Stromal cell of bone marrow (primary cell): ENCODE measurements around the gene KIF22.
A peak's percentile ranks its signal among the peaks of the same experiment; 100 is the strongest.
"Not testable (repeated sequence)": the region's sequence is repeated elsewhere in the genome, so short reads cannot be mapped to it uniquely, and the experiment has no call there.

Experiments
- DNase-seq: peaks from one replicate; pipeline ENCODE4 v3.0.0-alpha.2; 2012; ENCODE audit warnings: low read depth

The KIF22 gene

GRCh38 chr16:29790183-29790948 is at the start of gene KIF22:
TSS of gene KIF22 (plus strand) at chr16:29790751. CDS start at chr16:29790760, 9 bp downstream.
- peak; percentile 96 for DNase-seq

GRCh38 chr16:29742683-29743275 is 47.8 kb upstream of the KIF22 start:
- DNase-seq, result no peak

GRCh38 chr16:29743475-29743826 is 47.1 kb upstream of the KIF22 start:
- DNase-seq, result no peak

GRCh38 chr16:29743827-29744531 is 46.6 kb upstream of the KIF22 start:
- no peak for DNase-seq

- no peak for DNase-seq
Observed at GRCh38 chr16:29744541-29745101, 45.9 kb upstream of the KIF22 start.

- DNase-seq, result no peak
Observed at GRCh38 chr16:29745121-29745852, 45.3 kb upstream of the KIF22 start.

- DNase-seq, result no peak
Observed at GRCh38 chr16:29745853-29746345, 44.7 kb upstream of the KIF22 start, which contains the start of gene C16orf54. TSS of gene C16orf54 (minus strand) at chr16:29745990. CDS start at chr16:29744951, 1,039 bp downstream.

GRCh38 chr16:29746518-29746917 is 44.0 kb upstream of the KIF22 start:
- DNase-seq, result not testable (repeated sequence)

GRCh38 chr16:29747947-29748759 is 42.4 kb upstream of the KIF22 start:
- DNase-seq, result no peak

GRCh38 chr16:29748760-29749149 is 41.8 kb upstream of the KIF22 start:
- not testable (repeated sequence) for DNase-seq

- no peak for DNase-seq
Observed at GRCh38 chr16:29753516-29753915, 37.0 kb upstream of the KIF22 start.

GRCh38 chr16:29756654-29757053 is 33.9 kb upstream of the KIF22 start:
- no peak for DNase-seq

- not testable (repeated sequence) for DNase-seq
Observed at GRCh38 chr16:29757086-29757485, 33.5 kb upstream of the KIF22 start.

- DNase-seq, result peak; percentile 57
Observed at GRCh38 chr16:29757950-29758466, 32.5 kb upstream of the KIF22 start.

- no peak for DNase-seq
Observed at GRCh38 chr16:29760567-29761279, 29.8 kb upstream of the KIF22 start.

- not testable (repeated sequence) for DNase-seq
Observed at GRCh38 chr16:29761280-29761651, 29.3 kb upstream of the KIF22 start.

- no peak for DNase-seq
Observed at GRCh38 chr16:29761882-29762281, 28.7 kb upstream of the KIF22 start.

GRCh38 chr16:29763326-29763725 is 27.2 kb upstream of the KIF22 start:
- DNase-seq, result no peak

GRCh38 chr16:29765167-29766032 is 25.2 kb upstream of the KIF22 start:
- no peak for DNase-seq
